Measurements from ENCODE around the gene ERF. TPM values are rescaled to one million over a fixed set of nuclear protein-coding genes. Genes with fewer than 3 reads are reported as not detected.

ERF gene
- total and polyA plus RNA-seq, 2 donors (not counting 3 experiments of a cell fraction or from before 2014, with no cell fraction given): 102 to 117 TPM

GRCh38 chr19:42271861-42272534 lies 17.1 kb upstream of the ERF start:
- no peaks in the 10 kb centered on the region for H4K20me1 ChIP-seq (replicated peaks; ENCODE audit: control insufficient read depth, extremely low read depth, insufficient read depth, low read length)
- no peak overlapping the region for H3K9ac ChIP-seq (replicated peaks; ENCODE audit: extremely low read depth, insufficient read depth, low read length)
- no peak overlapping the region for H3K27ac ChIP-seq (ENCODE audit: insufficient read depth, low read depth, low read length)
- H3K4me3 ChIP-seq (replicated peaks in 1 of 3; ENCODE audit: insufficient read depth in 1 of 3, low read depth in 1 of 3, low read length in 3 of 3): no peak overlapping the region
- FAIRE-seq (no peak), DNase-seq (ENCODE audit: low read depth, low spot score) (no peak)
- dilution Hi-C loops (cut with MboI; ENCODE audit: extremely low pct_ligation_motif_present, low sequenced_read_pairs) (no loop called here), intact Hi-C loops (cut with micrococcal nuclease) (no loop called here)
- POLR2A ChIA-PET: no interaction called here
- H3K4me2 ChIP-seq (ENCODE audit: insufficient read depth, low read length): no peak overlapping the region
- no peak overlapping the region for H2AFZ ChIP-seq (ENCODE audit: low read depth, low read length)
- no peaks in the 10 kb centered on the region for H3K9me1 ChIP-seq (replicated peaks; ENCODE audit: control insufficient read depth, extremely low read depth, insufficient read depth, low read length)
- H3K4me1 ChIP-seq (ENCODE audit: control insufficient read depth, extremely low read depth, insufficient read depth, low read length): peaks cover 27% of the 10 kb centered on the region
- H3K79me2 ChIP-seq (ENCODE audit: control insufficient read depth, insufficient read depth, low read length): peaks cover 44% of the 10 kb centered on the region
- BruUV-seq (replicated peaks): no TSS peak
- peaks cover 12 to 28% of the 10 kb centered on the region in 2 experiments for H3K36me3 ChIP-seq (ENCODE audit: control insufficient read depth in 2 of 2, extremely low read depth in 1 of 2, insufficient read depth in 2 of 2, low read length in 2 of 2)
- H3K9me3 ChIP-seq (replicated peaks; ENCODE audit: control insufficient read depth, insufficient read depth, low read length): no peaks in the 10 kb centered on the region
- CTCF ChIA-PET: interaction anchor here (2.1 to 3.6 kb wide), 2 partner anchors 8 to 25 kb away, joined by 23 to 24 read pairs; no protein-coding TSS in a partner anchor
- H3K27me3 ChIP-seq (ENCODE audit: control insufficient read depth in 2 of 2, insufficient read depth in 2 of 2, low read length in 2 of 2): no peaks in the 10 kb centered on the region
- TF ChIP-seq POLR2A (IDR thresholded peaks at IDR 0.05; ENCODE audit: low read depth, low read length) (no peak), MAX (IDR thresholded peaks at IDR 0.05; ENCODE audit: insufficient read depth, insufficient read length) (no peak), CTCF (IDR thresholded peaks at IDR 0.05; ENCODE audit: extremely low read depth in 1 of 2, insufficient read depth in 1 of 2, low read depth in 1 of 2, low read length in 2 of 2) (no peak), MYC (IDR thresholded peaks at IDR 0.05; ENCODE audit: low read depth, low read length) (no peak), FOS (IDR thresholded peaks at IDR 0.05; ENCODE audit: borderline replicate concordance, insufficient read depth, low read length) (no peak), POLR2AphosphoS5 (IDR thresholded peaks at IDR 0.05; ENCODE audit: insufficient read depth, low read depth, low read length) (no peak)
